Uterus (tissue), 4 donors: ENCODE results near the gene MAP4. TPM values are rescaled to one million over a fixed set of nuclear protein-coding genes. Genes with fewer than 3 reads are reported as not detected.

ENCODE experiments used
- DNase-seq, 2 donors: peaks; one replicate each; pipeline ENCODE4 v3.0.0-alpha.2; 2019 to 2020
- H3K27ac ChIP-seq, 2 donors: fragments of 200-600 bp; sonication (generic); 1 replicate in 1 of 2; 2 replicates in 1 of 2; pipeline ENCODE4 v1.5.1; 2016 to 2018
- H3K27me3 ChIP-seq, 2 donors: fragments of 200-600 bp; sonication (generic); one replicate each; pipeline ENCODE4 v1.5.1; 2018 to 2019; ENCODE audit warnings: control low read depth in 1 of 2
- H3K36me3 ChIP-seq, 2 donors: fragments of 200-600 bp; sonication (generic); one replicate each; pipeline ENCODE4 v1.5.1; 2019; ENCODE audit warnings: control low read depth in 1 of 2
- H3K4me1 ChIP-seq, 2 donors: fragments of 200-600 bp; sonication (generic); one replicate each; pipeline ENCODE4 v1.5.1; 2018 to 2019; ENCODE audit warnings: control low read depth in 1 of 2
- H3K4me3 ChIP-seq, 2 donors: fragments of 200-600 bp; sonication (generic); 1 replicate in 1 of 2; 2 replicates in 1 of 2; pipeline ENCODE4 v1.5.1; 2018 to 2019; ENCODE audit warnings: mild to moderate bottlenecking in 1 of 2
- H3K9me3 ChIP-seq, 2 donors: fragments of 200-600 bp; sonication (generic); one replicate each; pipeline ENCODE4 v1.5.1; 2019; ENCODE audit warnings: control low read depth in 1 of 2
- POLR2A ChIP-seq, 2 donors: fragments of 450-650 bp; IDR thresholded peaks; one replicate each; pipeline ENCODE4 v1.6.1; 2016; ENCODE audit warnings: antibody characterized with exemption in 2 of 2, mild to moderate bottlenecking in 1 of 2, moderate library complexity in 1 of 2
- intact Hi-C: fragments of 100-400 bp; cut with DNase I; formaldehyde crosslinking; loops from one replicate; pipeline ENCODE4 v1.15.1; 2023; ENCODE audit warnings: low total_unique reads
- microRNA counts, 2 donors: library from miRNA; unstranded; fragments of <30 nt; microRNA quantifications; one replicate each; lab custom pipeline; 2016 to 2017
- microRNA-seq: library from miRNA; unstranded; fragments of <30 nt; microRNA quantifications from one replicate; pipeline ENCODE4, GENCODE V29; 2016; ENCODE audit warnings: borderline microRNAs expressed, borderline replicate concordance
- small RNA-seq: library from RNA; depleted of rRNA; stranded (forward); fragments of <200 nt; gene quantifications from one replicate; pipeline ENCODE3, GENCODE V24; 2016
- total RNA-seq, 4 donors: library from RNA; depleted of rRNA in 3 of 4; stranded (reverse); fragments of >200 nt in 3 of 4; gene quantifications; one replicate each; pipeline versions ENCODE4 v1.1.0 to v1.2.4, GENCODE V29; 2014 to 2023
- TF ChIP-seq, protein P1 (sequence below), 4 experiments: fragments of 200-600 bp in 2 of 4; fragments of 450-650 bp in 2 of 4; sonication (generic) in 2 of 4; IDR thresholded peaks; one replicate each; pipeline ENCODE4 v1.5.1; 2016 to 2019; ENCODE audit warnings: antibody characterized with exemption in 4 of 4, mild to moderate bottlenecking in 2 of 4, moderate library complexity in 1 of 4
- donor health status: DM: yes; HTN: yes; CAD: no.

MAP4 gene
- total RNA-seq, 4 donors from 2014 or later, result 51.5 to 264 (median 79.7) TPM

DNA sequence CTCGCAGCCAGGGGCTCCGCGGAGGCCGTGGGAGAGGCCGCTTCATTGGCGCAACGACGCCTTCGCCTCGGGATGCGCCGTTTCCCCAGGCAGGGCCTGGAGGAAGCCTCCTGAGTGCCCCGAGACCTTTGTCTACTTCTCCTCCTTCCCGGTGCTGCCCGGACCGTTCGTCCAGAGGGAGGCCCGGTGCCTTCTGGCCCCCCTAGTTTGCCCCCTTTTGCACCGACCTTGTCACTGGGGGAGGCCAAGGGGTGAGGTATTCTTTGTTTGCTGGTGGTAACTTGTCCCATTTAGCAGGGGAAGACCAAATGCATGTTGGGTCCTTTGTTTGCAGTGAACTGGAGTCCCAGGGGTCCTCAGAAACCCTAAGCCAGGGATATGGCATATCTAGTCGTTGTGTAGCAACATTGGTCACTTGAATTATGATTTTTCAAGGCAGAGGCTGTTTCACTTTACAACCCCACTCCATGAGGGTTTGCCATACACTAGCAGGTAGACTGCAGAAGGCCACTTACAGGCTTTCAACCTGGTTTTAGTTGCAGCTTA, 212.7 kb downstream of the MAP4 start:
- TF ChIP-seq POLR2A (IDR thresholded peaks at IDR 0.05), result no peak
- TF ChIP-seq, protein P1, sequence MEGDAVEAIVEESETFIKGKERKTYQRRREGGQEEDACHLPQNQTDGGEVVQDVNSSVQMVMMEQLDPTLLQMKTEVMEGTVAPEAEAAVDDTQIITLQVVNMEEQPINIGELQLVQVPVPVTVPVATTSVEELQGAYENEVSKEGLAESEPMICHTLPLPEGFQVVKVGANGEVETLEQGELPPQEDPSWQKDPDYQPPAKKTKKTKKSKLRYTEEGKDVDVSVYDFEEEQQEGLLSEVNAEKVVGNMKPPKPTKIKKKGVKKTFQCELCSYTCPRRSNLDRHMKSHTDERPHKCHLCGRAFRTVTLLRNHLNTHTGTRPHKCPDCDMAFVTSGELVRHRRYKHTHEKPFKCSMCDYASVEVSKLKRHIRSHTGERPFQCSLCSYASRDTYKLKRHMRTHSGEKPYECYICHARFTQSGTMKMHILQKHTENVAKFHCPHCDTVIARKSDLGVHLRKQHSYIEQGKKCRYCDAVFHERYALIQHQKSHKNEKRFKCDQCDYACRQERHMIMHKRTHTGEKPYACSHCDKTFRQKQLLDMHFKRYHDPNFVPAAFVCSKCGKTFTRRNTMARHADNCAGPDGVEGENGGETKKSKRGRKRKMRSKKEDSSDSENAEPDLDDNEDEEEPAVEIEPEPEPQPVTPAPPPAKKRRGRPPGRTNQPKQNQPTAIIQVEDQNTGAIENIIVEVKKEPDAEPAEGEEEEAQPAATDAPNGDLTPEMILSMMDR (IDR thresholded peaks at IDR 0.05), result no peak
- Histone ChIP-seq H3K9me3 (no peaks in the 10 kb centered on the region), H3K4me1 (peaks cover 6 to 8% of the 10 kb centered on the region in 2 donors), H3K27me3 (no peaks in the 10 kb centered on the region), H3K4me3 (peak overlapping the region; percentile 73 to 98), H3K36me3 (no peaks in the 10 kb centered on the region), H3K27ac (peak overlapping the region; percentile 92 to 100)
- DNase-seq, result no peak
- intact Hi-C loops, result loop anchor here (5.0 kb wide), 1 partner anchor 281 kb away; no protein-coding TSS in a partner anchor

DNA sequence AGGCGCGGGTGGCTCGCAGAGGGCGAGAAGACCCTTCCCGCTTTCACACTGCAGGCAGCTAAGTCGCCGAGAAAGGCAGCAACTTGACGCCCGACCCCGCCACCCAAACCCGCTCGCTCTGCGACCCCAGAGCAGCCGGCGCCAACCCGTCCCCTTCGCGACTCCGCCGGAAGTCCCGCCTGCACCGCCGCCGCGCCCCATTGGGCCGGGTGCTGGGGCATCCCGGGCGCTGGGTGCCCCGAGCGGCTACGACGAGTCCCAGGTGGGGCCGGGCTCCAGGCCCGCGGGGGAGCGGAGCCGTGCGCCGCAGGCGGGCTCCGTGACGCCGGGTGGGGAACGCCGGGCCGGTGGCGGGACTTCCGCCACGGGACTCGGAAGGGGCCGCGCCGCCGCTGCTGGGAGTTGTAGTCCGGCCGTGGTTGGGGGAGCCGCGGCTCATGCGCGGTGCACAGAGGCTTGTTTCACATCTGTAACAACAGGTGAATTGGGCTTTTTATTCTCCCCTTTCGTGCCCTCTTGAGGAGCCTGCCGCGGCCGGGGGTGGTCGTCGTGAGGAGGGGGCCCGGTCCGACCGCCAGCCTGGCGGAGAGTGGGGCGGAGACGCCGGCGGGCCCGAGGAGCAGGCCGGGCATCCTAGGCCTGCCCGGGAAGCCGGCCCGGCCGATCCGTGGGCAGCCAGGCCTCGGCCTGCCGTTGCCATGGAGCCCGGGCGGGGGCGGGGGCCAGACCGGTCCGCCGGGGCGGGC, 213.3 kb downstream of the MAP4 start, which contains the start of gene DHX30:
Gene DHX30, plus strand, starts transcription at position 405 of the 746 bp plus-strand sequence. CDS start 7,546 bp downstream, outside the sequence.
- peak; percentile 83 to 88 for DNase-seq
- no peaks in the 10 kb centered on the region for H3K27me3 ChIP-seq
- no peaks in the 10 kb centered on the region for H3K9me3 ChIP-seq
- no peaks in the 10 kb centered on the region for H3K36me3 ChIP-seq
- TF ChIP-seq, protein P1 (IDR thresholded peaks at IDR 0.05), result peak in 1 of 4 experiments; percentile 7
- TF ChIP-seq POLR2A (IDR thresholded peaks at IDR 0.05), result peak; percentile 57 to 86
- intact Hi-C loops, result loop anchor here (5.0 kb wide), 1 partner anchor 281 kb away; no protein-coding TSS in a partner anchor
- peak within 1 kb of the TSS; percentile 73 to 98 for H3K4me3 ChIP-seq
- peaks cover 6 to 8% of the 10 kb centered on the region in 2 donors for H3K4me1 ChIP-seq
- H3K27ac ChIP-seq, result peak within 1 kb of the TSS; percentile 92 to 100

MicroRNAs encoded within 50 kb of the gene (microRNA counts, 767-probe panel; counts per million panel counts)
- microRNA hsa-miR-1226-3p (lab: Ali Mortazavi, UCI), result 0 to 394 counts per million in 2 donors

Small RNAs within 50 kb of the gene (microRNA-seq; reads per million reads assigned to microRNA genes)
- 9.8 reads per million, percentile 19 among the genes with 10 or more reads in this experiment for gene MIR1226

Small RNAs within 50 kb of the gene (small RNA-seq; reads per million reads assigned to genes)
- gene AC124916.2, result not detected
- gene MIR1226, result not detected
- gene RF00019, result not detected
- gene RF02271, result not detected

Other genes with a start within 250 kb of the MAP4 start
- gene SMARCC1, start 234.5 kb downstream of the MAP4 start, total RNA-seq, result 10 to 100 TPM; 23.8 to 61.0 (median 45.5) TPM
- 10 to 100 TPM; 21.5 to 78.6 (median 55.7) TPM for gene DHX30, start 213.3 kb downstream of the MAP4 start, total RNA-seq
- 10 to 100 TPM in 1 of 4 donors, under 1 TPM in 1, not detected in 2; 0.67 to 10.5 TPM for gene CDC25A, start 172.0 kb upstream of the MAP4 start, total RNA-seq
- 1 to 10 TPM in 1 of 4 donors, not detected in 3; 3.1 TPM for gene CAMP, start 207.1 kb upstream of the MAP4 start, total RNA-seq
- gene ZNF589, start 224.7 kb upstream of the MAP4 start, total RNA-seq, result 10 to 100 TPM in 2 of 4 donors, 1 to 10 TPM in 2; 1.8 to 19.3 (median 10.9) TPM